ENCODE results near the gene PGD.
A peak's percentile ranks its signal among the peaks of the same experiment; 100 is the strongest.

Gene PGD

GRCh38 chr1:10398734-10399443, at the start of gene PGD:
TSS of gene PGD (plus strand) at chr1:10399064. CDS start at chr1:10399118, 54 bp downstream.
- H3K36me3 ChIP-seq (ENCODE audit: insufficient read depth, low read length), result peaks cover 35% of the 10 kb centered on the region
- no peaks in the 10 kb centered on the region for H3K9me3 ChIP-seq (ENCODE audit: insufficient read depth, low read length, severe bottlenecking)
- H3K27ac ChIP-seq (ENCODE audit: low read length), result peak within 1 kb of the TSS; percentile 75
- ATAC-seq (ENCODE audit: insufficient read depth, low read depth) (peak; percentile 94), DNase-seq (peak; percentile 98)
- H4K20me1 ChIP-seq (ENCODE audit: insufficient read depth, low read length), result peaks cover 23% of the 10 kb centered on the region
- peak within 1 kb of the TSS; percentile 92 for H2AFZ ChIP-seq (ENCODE audit: low read depth, low read length)
- TF ChIP-seq CTCF (IDR thresholded peaks at IDR 0.05; ENCODE audit: borderline replicate concordance, extremely low read depth, low read length, poor library complexity, severe bottlenecking), result no peak
- no peak for TF ChIP-seq EZH2 (IDR thresholded peaks at IDR 0.05; ENCODE audit: borderline replicate concordance, low read depth, low read length, severe bottlenecking)
- no peaks in the 10 kb centered on the region for H3K27me3 ChIP-seq (ENCODE audit: insufficient read depth, low read length, poor library complexity)
- peaks cover 39% of the 10 kb centered on the region for H3K4me1 ChIP-seq (ENCODE audit: insufficient read depth, low read length)
- H3K9ac ChIP-seq (ENCODE audit: low read depth, low read length), result peak within 1 kb of the TSS; percentile 67
- H3K4me3 ChIP-seq (ENCODE audit: low read depth in 1 of 2, low read length in 2 of 2), result peak within 1 kb of the TSS; percentile 67 to 82; a peak in 3 of 4 replicates
- H3K79me2 ChIP-seq (ENCODE audit: insufficient read depth, low read length), result peaks cover 32% of the 10 kb centered on the region
- peak within 1 kb of the TSS; percentile 84 for H3K4me2 ChIP-seq (ENCODE audit: insufficient read depth, low read length)

- H3K4me2 ChIP-seq (ENCODE audit: insufficient read depth, low read length), result no peak overlapping the region
- no peak overlapping the region for H3K27ac ChIP-seq (ENCODE audit: low read length)
- no peaks in the 10 kb centered on the region for H3K27me3 ChIP-seq (ENCODE audit: insufficient read depth, low read length, poor library complexity)
- TF ChIP-seq EZH2 (IDR thresholded peaks at IDR 0.05; ENCODE audit: borderline replicate concordance, low read depth, low read length, severe bottlenecking), result no peak
- no peaks in the 10 kb centered on the region for H4K20me1 ChIP-seq (ENCODE audit: insufficient read depth, low read length)
- no peaks in the 10 kb centered on the region for H3K4me1 ChIP-seq (ENCODE audit: insufficient read depth, low read length)
- no peak overlapping the region for H2AFZ ChIP-seq (ENCODE audit: low read depth, low read length)
- H3K9ac ChIP-seq (ENCODE audit: low read depth, low read length), result no peak overlapping the region
- H3K79me2 ChIP-seq (ENCODE audit: insufficient read depth, low read length), result no peaks in the 10 kb centered on the region
- H3K9me3 ChIP-seq (ENCODE audit: insufficient read depth, low read length, severe bottlenecking), result no peaks in the 10 kb centered on the region
- DNase-seq (no peak), ATAC-seq (ENCODE audit: insufficient read depth, low read depth) (no peak)
- peaks cover 4% of the 10 kb centered on the region; the same call in 1 of the 2 replicates for H3K36me3 ChIP-seq (ENCODE audit: insufficient read depth, low read length)
- H3K4me3 ChIP-seq (ENCODE audit: low read depth in 1 of 2, low read length in 2 of 2), result no peak overlapping the region
Measured at GRCh38 chr1:10353282-10353681, 45.6 kb upstream of the PGD start.

- no peaks in the 10 kb centered on the region for H3K9me3 ChIP-seq (ENCODE audit: insufficient read depth, low read length, severe bottlenecking)
- H3K4me2 ChIP-seq (ENCODE audit: insufficient read depth, low read length), result no peak overlapping the region
- H3K79me2 ChIP-seq (ENCODE audit: insufficient read depth, low read length), result no peaks in the 10 kb centered on the region
- no peaks in the 10 kb centered on the region for H4K20me1 ChIP-seq (ENCODE audit: insufficient read depth, low read length)
- ATAC-seq (ENCODE audit: insufficient read depth, low read depth), result no peak
- TF ChIP-seq EZH2 (IDR thresholded peaks at IDR 0.05; ENCODE audit: borderline replicate concordance, low read depth, low read length, severe bottlenecking), result no peak
- TF ChIP-seq CTCF (IDR thresholded peaks at IDR 0.05; ENCODE audit: borderline replicate concordance, extremely low read depth, low read length, poor library complexity, severe bottlenecking), result no peak
- peaks cover 4% of the 10 kb centered on the region; the same call in 1 of the 2 replicates for H3K36me3 ChIP-seq (ENCODE audit: insufficient read depth, low read length)
- H2AFZ ChIP-seq (ENCODE audit: low read depth, low read length), result no peak overlapping the region
- no peaks in the 10 kb centered on the region for H3K4me1 ChIP-seq (ENCODE audit: insufficient read depth, low read length)
- no peak overlapping the region for H3K4me3 ChIP-seq (ENCODE audit: low read depth in 1 of 2, low read length in 2 of 2)
- no peak for DNase-seq
- no peak overlapping the region for H3K9ac ChIP-seq (ENCODE audit: low read depth, low read length)
- H3K27ac ChIP-seq (ENCODE audit: low read length), result no peak overlapping the region
- H3K27me3 ChIP-seq (ENCODE audit: insufficient read depth, low read length, poor library complexity), result no peaks in the 10 kb centered on the region
Measured at GRCh38 chr1:10353693-10354092, 45.2 kb upstream of the PGD start.

GRCh38 chr1:10360045-10360444, 38.8 kb upstream of the PGD start:
- Histone ChIP-seq H3K27me3 (ENCODE audit: insufficient read depth, low read length, poor library complexity) (no peaks in the 10 kb centered on the region), H3K4me1 (ENCODE audit: insufficient read depth, low read length) (no peaks in the 10 kb centered on the region), H3K4me3 (ENCODE audit: low read depth in 1 of 2, low read length in 2 of 2) (no peak overlapping the region), H3K4me2 (ENCODE audit: insufficient read depth, low read length) (no peak overlapping the region), H3K9me3 (ENCODE audit: insufficient read depth, low read length, severe bottlenecking) (no peaks in the 10 kb centered on the region), H3K27ac (ENCODE audit: low read length) (no peak overlapping the region), H2AFZ (ENCODE audit: low read depth, low read length) (no peak overlapping the region), H3K36me3 (ENCODE audit: insufficient read depth, low read length) (peaks cover 7% of the 10 kb centered on the region; the same call in 1 of the 2 replicates), H3K79me2 (ENCODE audit: insufficient read depth, low read length) (no peaks in the 10 kb centered on the region), H3K9ac (ENCODE audit: low read depth, low read length) (no peak overlapping the region), H4K20me1 (ENCODE audit: insufficient read depth, low read length) (no peaks in the 10 kb centered on the region)
- DNase-seq, result no peak
- TF ChIP-seq CTCF (IDR thresholded peaks at IDR 0.05; ENCODE audit: borderline replicate concordance, extremely low read depth, low read length, poor library complexity, severe bottlenecking) (no peak), EZH2 (IDR thresholded peaks at IDR 0.05; ENCODE audit: borderline replicate concordance, low read depth, low read length, severe bottlenecking) (no peak)
- no peak for ATAC-seq (ENCODE audit: insufficient read depth, low read depth)
